GM15510 (cell line): ENCODE measurements around the gene MIPEP.

Source experiments
- POLR2A ChIP-seq: IDR thresholded peaks from 3 replicates; pipeline ENCODE4 v1.6.1; 2011; ENCODE audit warnings: borderline replicate concordance; ENCODE audit not compliant: insufficient read length; ENCODE audit errors: extremely low read depth

Gene MIPEP

DNA sequence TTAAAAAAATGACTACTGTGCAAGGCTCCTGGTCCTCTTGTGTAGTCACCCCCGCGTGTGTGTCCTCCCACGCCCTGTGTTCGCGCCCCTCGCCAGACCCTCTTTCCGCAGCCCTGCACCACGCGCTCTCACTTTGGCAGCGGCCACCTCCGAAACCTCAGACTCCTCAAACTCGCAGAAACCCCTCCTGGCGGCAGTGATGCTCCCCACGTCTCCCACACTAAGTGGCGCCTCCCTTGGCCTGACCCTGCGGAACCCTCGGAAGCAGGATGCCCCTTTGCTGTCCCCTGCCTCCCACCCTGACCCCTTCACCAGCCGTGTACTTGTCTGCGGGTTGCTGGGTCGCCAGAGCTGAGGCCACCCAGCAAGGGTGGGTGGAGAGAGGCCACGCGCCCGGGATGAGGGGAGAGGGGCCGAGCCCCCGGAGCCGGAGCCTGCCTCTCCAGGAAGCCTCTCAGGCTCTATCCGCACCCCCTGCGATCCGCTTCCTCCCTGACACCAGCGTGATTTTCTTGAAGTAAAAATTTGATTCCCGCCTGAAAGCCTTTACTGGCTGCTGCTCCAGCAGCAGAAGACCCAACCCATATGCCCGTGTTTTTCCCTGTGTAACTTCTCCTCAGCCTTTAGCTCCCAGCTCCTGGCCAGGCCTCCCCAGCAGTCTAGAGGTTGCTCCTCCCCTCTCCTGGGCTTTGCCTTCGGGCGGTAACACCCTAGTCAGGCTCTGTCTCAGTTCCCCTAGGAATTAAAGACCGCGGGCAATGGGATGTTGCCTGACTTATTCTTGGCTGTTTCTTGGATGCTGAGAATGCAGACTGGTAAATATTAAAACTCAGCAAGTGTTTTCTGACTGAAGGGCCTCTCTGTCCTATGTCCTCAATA is 55.2 kb downstream of the MIPEP start:
- no peak for TF ChIP-seq POLR2A

GRCh38 chr13:23828866-23829265 is 60.3 kb downstream of the MIPEP start:
- no peak for TF ChIP-seq POLR2A

DNA sequence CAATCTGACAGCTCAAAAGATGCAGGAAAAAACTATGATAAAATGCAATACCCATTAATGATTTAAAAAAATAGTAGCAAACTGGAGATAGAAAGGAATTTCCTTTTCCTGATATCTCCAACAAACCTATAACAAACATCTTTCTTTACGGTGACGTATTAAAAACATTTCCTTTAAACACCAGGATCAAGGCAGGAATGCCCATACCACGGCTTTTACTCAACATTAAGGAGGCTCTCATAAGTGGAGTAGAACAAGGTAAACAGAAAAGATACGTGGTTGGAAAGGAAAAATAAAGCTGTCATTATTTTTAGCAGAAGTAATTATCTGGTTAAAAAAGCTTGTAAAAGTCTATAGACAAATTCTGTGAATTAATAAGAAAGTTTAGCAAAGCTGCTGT is 61.1 kb downstream of the MIPEP start:
- TF ChIP-seq POLR2A, result no peak

DNA sequence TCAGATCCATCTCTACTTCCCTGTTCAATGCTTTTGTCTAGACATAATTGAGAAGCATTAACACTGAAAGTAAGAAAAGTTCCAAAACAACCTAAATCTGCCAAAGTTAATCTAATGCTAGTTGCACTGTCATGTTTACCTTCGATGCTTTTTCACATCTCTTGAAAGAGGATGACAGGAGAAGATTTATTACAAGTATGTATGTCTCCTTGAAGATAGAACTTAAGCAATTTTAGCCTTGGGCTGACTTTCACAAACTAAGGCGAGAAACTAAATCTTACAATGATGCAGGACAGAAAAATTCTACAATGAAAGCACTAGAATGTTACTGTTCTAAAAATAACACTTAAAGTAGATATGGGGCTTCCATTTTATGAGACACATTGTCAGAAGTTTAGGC is 64.0 kb downstream of the MIPEP start:
- TF ChIP-seq POLR2A, result no peak

DNA sequence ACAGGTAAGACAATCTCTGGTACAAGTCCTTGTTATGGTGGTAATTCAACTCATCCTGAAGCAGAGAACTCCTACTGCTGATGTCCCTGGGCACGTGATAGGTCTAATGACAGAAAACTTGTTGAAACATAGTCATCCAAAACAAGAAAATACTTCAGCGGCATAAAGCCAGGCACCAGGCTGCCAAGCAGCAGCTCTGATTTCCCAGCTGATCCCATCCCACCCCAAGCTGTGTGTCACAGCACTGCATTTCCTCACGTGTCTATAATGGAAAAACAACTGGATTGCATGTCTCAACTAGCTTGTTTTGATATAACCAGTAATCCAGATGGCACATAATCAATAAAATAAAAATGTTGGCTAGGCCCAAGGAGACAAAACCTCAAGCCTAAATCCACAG is 64.8 kb downstream of the MIPEP start:
- no peak for TF ChIP-seq POLR2A

DNA sequence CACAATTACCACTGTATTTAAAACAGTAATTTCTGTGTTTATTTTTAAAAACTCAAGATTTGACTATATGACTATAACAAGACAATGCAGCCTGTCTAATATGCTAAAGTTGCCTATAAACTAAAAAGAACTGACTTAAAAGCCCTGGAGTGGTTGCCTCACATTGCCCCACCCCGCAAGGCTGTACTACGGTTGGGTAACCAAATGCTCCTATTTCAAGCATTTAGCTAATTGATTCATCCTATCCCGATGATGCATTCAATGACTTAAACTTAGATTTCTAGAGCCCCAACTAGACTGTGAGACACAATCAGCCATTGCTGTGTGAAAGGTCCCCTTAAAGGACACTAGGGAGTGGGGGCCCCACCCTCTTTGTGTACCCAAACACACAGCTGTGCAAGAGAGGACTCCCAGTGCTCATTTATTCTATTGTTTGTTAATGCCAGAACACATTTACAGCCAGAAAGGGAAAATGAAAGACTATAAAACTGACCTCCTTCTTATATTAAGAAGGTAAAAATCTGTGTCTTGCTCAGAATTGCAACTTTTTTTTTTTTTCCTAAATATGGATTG is 66.9 kb downstream of the MIPEP start:
- no peak for TF ChIP-seq POLR2A

- no peak for TF ChIP-seq POLR2A
Measured at GRCh38 chr13:23820530-23820929, 68.7 kb downstream of the MIPEP start.

GRCh38 chr13:23817830-23818229 is 71.4 kb downstream of the MIPEP start:
- TF ChIP-seq POLR2A, result no peak

- TF ChIP-seq POLR2A, result no peak
Measured at GRCh38 chr13:23817136-23817535, 72.1 kb downstream of the MIPEP start.

- no peak for TF ChIP-seq POLR2A
Measured at GRCh38 chr13:23813635-23814034, 75.6 kb downstream of the MIPEP start.

DNA sequence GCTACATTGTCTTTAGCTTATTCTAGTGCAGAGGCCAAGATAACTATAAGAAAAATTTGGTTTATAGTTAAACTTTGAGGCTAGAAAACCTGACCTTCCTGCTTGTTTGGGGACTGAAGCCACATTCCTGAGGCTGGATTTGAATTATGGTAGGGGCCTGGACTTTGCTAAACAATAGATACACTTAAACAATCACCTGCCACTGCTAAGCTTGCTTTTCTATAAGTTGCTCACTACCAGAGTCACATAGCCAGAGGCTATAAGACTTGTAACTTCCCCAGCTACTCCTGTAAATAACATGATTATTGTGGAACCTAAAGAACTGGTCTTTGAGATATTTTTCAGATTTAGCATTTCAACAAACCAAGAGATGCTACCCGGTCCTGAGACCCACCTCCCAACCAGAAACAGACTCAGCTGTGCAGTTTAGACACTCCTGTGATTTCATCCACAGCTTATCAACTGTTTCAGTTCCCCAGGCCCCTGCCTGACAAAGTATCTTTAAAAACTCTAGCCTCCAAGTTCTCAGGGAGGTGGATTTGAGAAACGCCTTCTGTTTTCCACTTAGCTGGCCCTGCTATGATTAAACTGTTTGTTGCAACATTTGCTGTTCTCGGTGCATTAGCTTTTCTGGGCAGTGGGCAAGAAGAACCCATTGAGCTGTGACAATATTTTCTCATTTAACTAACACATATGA is 77.7 kb downstream of the MIPEP start:
- no peak for TF ChIP-seq POLR2A

- no peak for TF ChIP-seq POLR2A
Measured at GRCh38 chr13:23810685-23811240, 78.4 kb downstream of the MIPEP start.

DNA sequence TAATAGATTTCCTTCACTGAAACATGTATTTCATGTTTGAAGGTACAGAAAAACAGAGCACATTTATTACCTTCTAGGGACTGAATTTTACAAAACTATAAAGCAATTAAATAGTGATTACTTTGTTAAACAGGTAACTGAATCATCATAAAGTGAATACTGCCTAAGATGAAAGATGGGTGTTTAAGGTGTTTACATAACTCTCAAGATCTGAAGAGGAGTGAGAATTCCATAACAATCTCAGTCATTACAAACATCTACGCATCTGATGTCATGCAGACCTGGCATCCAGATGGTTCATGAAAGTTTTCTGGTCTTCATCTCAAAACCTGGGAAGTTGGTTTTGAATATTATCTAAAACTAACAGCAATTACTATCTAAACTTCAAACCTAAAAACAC is 80.4 kb downstream of the MIPEP start:
- no peak for TF ChIP-seq POLR2A

DNA sequence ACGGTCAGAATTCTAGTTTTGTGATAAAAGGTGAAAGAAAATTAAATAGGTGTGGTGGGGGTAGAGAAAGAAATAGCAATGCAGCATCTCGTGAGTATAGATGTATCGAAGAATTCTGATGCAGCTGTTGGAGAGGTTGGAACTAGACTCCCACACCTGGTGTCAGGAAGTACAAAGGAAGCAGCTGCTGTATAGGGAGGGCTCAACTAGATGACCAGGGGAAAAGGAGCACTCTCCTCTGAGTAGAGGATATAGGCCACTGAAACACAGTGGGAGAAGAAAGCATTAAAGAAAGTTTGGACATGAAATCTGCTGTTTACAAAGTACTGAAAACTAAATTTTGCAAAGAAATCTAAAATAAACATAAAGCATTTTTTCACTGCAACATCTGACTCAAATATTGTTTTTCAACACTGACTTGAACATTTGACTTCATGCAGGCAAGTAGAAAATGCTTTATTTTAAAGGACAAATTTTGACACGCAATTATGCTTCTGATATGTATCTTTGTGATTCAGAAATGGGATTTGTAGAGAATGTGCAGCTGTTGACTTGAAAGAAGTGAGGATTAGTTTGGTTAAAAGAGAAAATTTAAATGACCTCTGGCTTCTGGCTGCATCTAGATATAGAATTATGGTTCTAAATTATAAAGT is 82.2 kb downstream of the MIPEP start:
- TF ChIP-seq POLR2A, result no peak

DNA sequence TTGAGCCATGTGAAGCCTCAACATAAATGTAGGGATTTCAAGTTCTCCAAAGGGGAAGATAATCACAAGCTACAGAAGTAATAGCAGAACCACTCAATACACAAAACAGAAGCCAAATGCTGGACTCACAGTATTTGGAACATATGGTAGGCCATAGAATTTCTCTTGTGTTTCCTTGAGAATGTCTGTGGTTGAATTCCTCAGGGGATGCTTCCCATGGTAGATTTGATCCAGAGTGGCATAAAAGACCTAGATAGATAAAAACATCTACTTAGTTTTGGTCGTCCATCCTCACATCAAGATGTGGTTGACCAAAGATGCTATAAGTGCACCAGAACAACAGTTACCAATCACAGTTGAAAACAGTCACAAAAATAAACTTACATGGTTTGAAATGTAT is 83.4 kb downstream of the MIPEP start:
- TF ChIP-seq POLR2A, result no peak

DNA sequence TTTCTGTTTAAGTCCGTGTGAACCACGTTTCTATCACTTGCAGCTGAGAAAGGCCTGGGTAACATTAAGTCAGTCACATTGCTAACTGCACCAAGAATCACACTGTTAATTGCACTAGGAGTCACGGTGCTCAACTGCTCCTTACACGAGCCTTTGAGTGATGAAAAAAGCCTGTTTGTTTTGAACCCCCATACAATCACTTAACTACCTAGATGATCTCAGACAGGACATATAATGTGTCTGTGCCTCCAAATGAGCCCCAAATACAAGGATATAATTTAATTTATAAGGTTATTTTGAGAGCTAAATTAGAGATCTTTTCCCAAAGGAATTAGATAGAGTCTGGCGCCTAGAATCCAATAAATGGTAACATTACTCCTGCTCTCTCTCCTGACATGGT is 84.1 kb downstream of the MIPEP start:
- TF ChIP-seq POLR2A, result no peak

GRCh38 chr13:23804166-23804565 is 85.0 kb downstream of the MIPEP start:
- TF ChIP-seq POLR2A, result no peak
